GM12878 (cell line): Measurements from ENCODE around the gene PPP1R9B. TPM values are rescaled to one million over a fixed set of nuclear protein-coding genes. Genes with fewer than 3 reads are reported as not detected.

Source experiments
- ATAC-seq: fragments of 200-7000 bp; cut with Tn5 transposase; 3 replicates; pipeline ENCODE4 v1.9.1; 2020; ENCODE audit warnings: mild to moderate bottlenecking, moderate library complexity
- BruUV-seq: library from RNA; stranded (reverse); fragments of 400-500 nt; replicated peaks from 2 replicates; lab custom pipeline; 2021; lab: Mats Ljungman, UMichigan
- CTCF ChIA-PET: fragments of 300-600 bp; sonication (Branson Sonifier 250); formaldehyde crosslinking; extraction: SDS; loops from one replicate; lab custom pipeline; 2021; ENCODE audit warnings: inconsistent platforms; lab: Yijun Ruan, JAX
- POLR2A ChIA-PET: fragments of 350-600 bp; formaldehyde crosslinking; extraction: SDS; loops from one replicate; lab custom pipeline; 2021; ENCODE audit warnings: inconsistent platforms; lab: Charles Lee
- RAD21 ChIA-PET: fragments of 300-600 bp; sonication (Branson Sonifier 250); formaldehyde crosslinking; loops from one replicate; lab custom pipeline; 2023; ENCODE audit warnings: antibody characterized with exemption; ENCODE audit not compliant: unreplicated experiment; lab: Charles Lee
- SMC1A ChIA-PET: fragments of 300-600 bp; sonication (Branson Sonifier 250); formaldehyde crosslinking; loops from one replicate; lab custom pipeline; 2023; ENCODE audit not compliant: unreplicated experiment, uncharacterized antibody; lab: Charles Lee
- DNase-seq: peaks from one replicate; pipeline ENCODE4 v3.0.0-alpha.2; 2011; ENCODE audit warnings: low read depth, low spot score
- FAIRE-seq: peaks from 3 replicates; lab custom pipeline; 2011; peaks lifted over from hg19 to GRCh38; lab: Jason Lieb, UNC
- H2AFZ ChIP-seq: 2 replicates; pipeline ENCODE4 v1.6.0; 2011; ENCODE audit warnings: low read depth, low read length, control low read depth; ENCODE audit not compliant: control insufficient read depth
- H3K27ac ChIP-seq: 2 replicates; pipeline ENCODE4 v1.5.1; 2011; ENCODE audit warnings: control low read depth; ENCODE audit not compliant: control insufficient read depth, insufficient read depth
- H3K27me3 ChIP-seq, 2 experiments: replicated peaks in 1 of 2; 2 replicates each; pipeline versions ENCODE4 v1.6.0 to v1.6.1; 2011; ENCODE audit warnings: low read length in 1 of 2; ENCODE audit not compliant: control insufficient read depth in 2 of 2, insufficient read depth in 2 of 2
- H3K36me3 ChIP-seq, 2 experiments: 2 replicates each; pipeline ENCODE4 v1.5.1; 2011; ENCODE audit warnings: low read length in 1 of 2; ENCODE audit not compliant: control insufficient read depth in 2 of 2, insufficient read depth in 2 of 2
- H3K4me1 ChIP-seq: 2 replicates; pipeline ENCODE4 v1.6.1; 2011; ENCODE audit warnings: mild to moderate bottlenecking, low read length, moderate library complexity, mixed read lengths; ENCODE audit not compliant: control insufficient read depth, insufficient read depth
- H3K4me2 ChIP-seq: 2 replicates; pipeline ENCODE4 v1.6.0; 2011; ENCODE audit warnings: control low read depth; ENCODE audit not compliant: control insufficient read depth, insufficient read depth
- H3K4me3 ChIP-seq: fragments of 200-600 bp; sonication (generic); 2 replicates; pipeline ENCODE4 v1.5.1; 2016
- H3K79me2 ChIP-seq: 2 replicates; pipeline ENCODE4 v1.6.0; 2011; ENCODE audit warnings: low read length; ENCODE audit not compliant: control insufficient read depth, insufficient read depth
- H3K9ac ChIP-seq: 2 replicates; pipeline ENCODE4 v1.8.0; 2011; ENCODE audit warnings: low read length, control low read depth, mixed read lengths; ENCODE audit not compliant: control insufficient read depth, insufficient read depth
- H3K9me3 ChIP-seq: replicated peaks from 3 replicates; pipeline ENCODE4 v1.5.1; 2011; ENCODE audit warnings: mild to moderate bottlenecking, low read length; ENCODE audit not compliant: control insufficient read depth, insufficient read depth
- H4K20me1 ChIP-seq: 2 replicates; pipeline ENCODE4 v1.6.0; 2011; ENCODE audit not compliant: control insufficient read depth, insufficient read depth
- BHLHE40 ChIP-seq, 2 experiments: fragments of 450-650 bp in 1 of 2; IDR thresholded peaks; 2 replicates each; pipeline ENCODE4 v1.6.1; 2011 to 2017; ENCODE audit warnings: low read depth in 2 of 2, borderline replicate concordance in 1 of 2, improper control_type of control experiment in 1 of 2, low read length in 1 of 2, mild to moderate bottlenecking in 1 of 2
- GATAD2B ChIP-seq: fragments of 450-650 bp; conservative IDR thresholded peaks from 2 replicates; pipeline ENCODE4 v1.6.1; 2017; ENCODE audit warnings: low read depth, mild to moderate bottlenecking, moderate library complexity
- HDGF ChIP-seq: fragments of 450-650 bp; IDR thresholded peaks from 2 replicates; pipeline ENCODE4 v1.6.1; 2016; ENCODE audit warnings: antibody characterized with exemption
- JUNB ChIP-seq: IDR thresholded peaks from 2 replicates; pipeline ENCODE4 v1.6.1; 2016; ENCODE audit warnings: antibody characterized with exemption, mild to moderate bottlenecking
- KAT2A ChIP-seq: conservative IDR thresholded peaks from 2 replicates; pipeline ENCODE4 v1.6.1; 2011; ENCODE audit warnings: low read depth, low read length; ENCODE audit not compliant: control insufficient read depth
- KDM1A ChIP-seq: fragments of 200-600 bp; sonication (generic); IDR thresholded peaks from 2 replicates; pipeline ENCODE4 v1.6.1; 2016; ENCODE audit warnings: borderline replicate concordance
- RAD21 ChIP-seq: IDR thresholded peaks from 2 replicates; pipeline ENCODE4 v1.6.1; 2011; ENCODE audit warnings: mild to moderate bottlenecking, low read depth, low read length, moderate library complexity; ENCODE audit not compliant: insufficient read depth
- RB1 ChIP-seq: fragments of 450-650 bp; formaldehyde crosslinking; IDR thresholded peaks from 2 replicates; pipeline ENCODE4 v1.6.1; 2017; ENCODE audit warnings: mild to moderate bottlenecking, borderline replicate concordance
- SMAD1 ChIP-seq: fragments of 450-650 bp; IDR thresholded peaks from 2 replicates; pipeline ENCODE4 v1.6.1; 2018; ENCODE audit warnings: mild to moderate bottlenecking, low read depth; ENCODE audit not compliant: partially characterized antibody
- STAT1 ChIP-seq: fragments of 450-650 bp; conservative IDR thresholded peaks from 2 replicates; pipeline ENCODE4 v1.6.1; 2014; ENCODE audit warnings: antibody characterized with exemption, mild to moderate bottlenecking
- YY1 ChIP-seq: IDR thresholded peaks from 2 replicates; pipeline ENCODE4 v1.6.1; 2011; ENCODE audit warnings: low read depth, mild to moderate bottlenecking, low read length
- WGBS: methylation state at CpG from one replicate; pipeline ENCODE4 v1.1.6; 2016; ENCODE audit warnings: low lambda C conversion rate; ENCODE audit not compliant: insufficient replicate concordance, insufficient coverage; ENCODE audit errors: missing lambda C conversion rate; 5-methylcytosine and 5-hydroxymethylcytosine counted together
- in situ Hi-C: fragments of 300-500 bp; cut with MboI; formaldehyde crosslinking; loops from 9 replicates; pipeline ENCODE4 v1.14.3; 2018; ENCODE audit warnings: mixed read lengths
- intact Hi-C: fragments of 100-400 bp; cut with micrococcal nuclease; formaldehyde crosslinking; loops from one replicate; pipeline ENCODE4 v1.14.2; 2022; ENCODE audit not compliant: unreplicated experiment
- polyA plus RNA-seq, 11 experiments: library from polyadenylated mRNA; depleted of rRNA in 4 of 11; unstranded in 6 of 11; stranded (reverse) in 5 of 11; fragments of >200 nt; fragmentation: Nextera tagmentation in 4 of 11; fragmentation: Illumina TruSeq in 1 of 11; extraction: Ambion mirVana in 4 of 11; extraction: Trizol in 1 of 11; gene quantifications; 1 replicate in 1 of 11; 2 replicates in 10 of 11; pipeline versions ENCODE4 v1.2.1 to v1.2.3, GENCODE V29; 2011 to 2016; ENCODE audit warnings: inconsistent platforms in 2 of 11, missing spikeins in 2 of 11, low read depth in 1 of 11
- total RNA-seq, 4 experiments: library from RNA; depleted of rRNA in 3 of 4; stranded (reverse); fragments of >200 nt in 3 of 4; fragmentation: Illumina TruSeq in 1 of 4; extraction: Trizol in 1 of 4; gene quantifications; 2 replicates each; pipeline versions ENCODE4 v1.2.1 to v1.2.3, GENCODE V29; 2013 to 2021
- TF ChIP-seq, protein P1 (sequence below): fragments of 150-350 bp; IDR thresholded peaks from 2 replicates; pipeline ENCODE4 v1.6.1; 2014; ENCODE audit warnings: mild to moderate bottlenecking, low read depth, low read length
- TF ChIP-seq, protein P2 (sequence below): IDR thresholded peaks from 2 replicates; pipeline ENCODE4 v1.6.1; 2012; ENCODE audit warnings: low read depth, low read length, improper control_type of control experiment
- TF ChIP-seq, protein P3 (sequence below), 3 experiments: IDR thresholded peaks in 2 of 3; conservative IDR thresholded peaks in 1 of 3; 2 replicates each; pipeline ENCODE4 v1.5.1; 2011; ENCODE audit warnings: low read depth in 3 of 3, low read length in 3 of 3, mild to moderate bottlenecking in 3 of 3, control low read depth in 2 of 3, moderate library complexity in 2 of 3, inconsistent platforms in 1 of 3, mixed read lengths in 1 of 3; ENCODE audit not compliant: control insufficient read depth in 2 of 3, insufficient read depth in 1 of 3; ENCODE audit errors: extremely low read depth in 1 of 3
- TF ChIP-seq, protein P4 (sequence below): IDR thresholded peaks from 2 replicates; pipeline ENCODE4 v1.6.1; 2011; ENCODE audit warnings: borderline replicate concordance, low read depth, mild to moderate bottlenecking, moderate library complexity, mixed read lengths, low read length; ENCODE audit not compliant: insufficient read depth; ENCODE audit errors: extremely low read length
- TF ChIP-seq, protein P5 (sequence below): IDR thresholded peaks from 2 replicates; pipeline ENCODE4 v1.6.1; 2012; ENCODE audit warnings: low read depth, low read length, improper control_type of control experiment

The PPP1R9B gene
- total and polyA plus RNA-seq, 10 of the 15 experiments (the other 5 are each of a cell fraction or from before 2014, with no cell fraction given) = 0.20 to 107 (median 37.5) TPM

DNA sequence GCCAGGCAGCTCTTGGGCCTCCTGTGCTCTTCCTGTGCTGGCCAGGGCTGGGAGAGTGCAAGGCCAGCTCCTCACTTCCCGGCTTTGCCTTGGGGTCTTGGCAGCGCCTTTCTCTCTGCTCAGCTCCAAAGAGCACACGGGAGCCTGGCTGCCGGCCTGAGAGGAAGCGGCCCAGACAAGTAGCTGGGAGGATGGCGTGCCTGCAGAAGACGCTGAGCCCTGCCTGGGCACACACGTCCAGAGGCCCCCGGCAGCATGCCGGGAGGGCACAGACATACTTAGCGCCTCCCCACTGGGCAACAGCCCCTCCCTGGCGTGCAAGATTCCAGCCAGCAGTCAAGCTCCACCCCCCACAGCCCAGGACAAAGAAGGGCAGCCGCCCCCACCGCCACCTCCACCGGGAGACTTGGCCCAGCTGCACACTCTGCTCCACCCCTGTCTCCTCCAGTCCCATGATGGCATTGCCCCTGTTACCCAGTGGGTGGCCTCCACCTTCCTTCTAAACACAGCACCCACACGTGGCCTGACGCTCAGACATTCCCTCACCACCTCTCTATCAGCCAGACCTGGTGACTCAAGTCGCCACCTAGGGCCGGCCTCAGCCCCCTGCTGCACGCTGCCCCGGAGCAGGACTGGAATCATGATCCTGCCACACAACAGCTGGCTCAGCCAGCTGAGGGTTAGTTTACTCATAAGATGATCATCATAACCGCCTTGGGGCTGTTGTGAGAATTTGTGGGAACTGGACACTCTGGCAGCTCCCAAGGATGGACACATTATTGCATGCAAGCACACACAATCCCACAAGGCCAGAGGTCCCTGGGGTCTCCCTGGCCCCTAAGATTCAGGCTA, 27.7 kb upstream of the PPP1R9B start:
- no TSS peak for BruUV-seq
- H3K9ac ChIP-seq = no peak overlapping the region
- 18% methylated on average over 22 of the region's 22 CpGs for WGBS
- ChIA-PET CTCF (interaction anchor here (0.7 to 17.0 kb wide), 19 partner anchors 9 to 220 kb away, joined by 3 to 514 read pairs (median 4); partner anchors contain the start of gene TMEM92), POLR2A (no interaction called here), SMC1A (interaction anchor here (0.6 to 2.6 kb wide), 11 partner anchors 8 to 180 kb away, joined by 3 to 17 read pairs (median 3); no protein-coding TSS in a partner anchor), RAD21 (interaction anchor here (0.7 to 2.4 kb wide), 8 partner anchors 9 to 114 kb away, joined by 3 to 16 read pairs (median 4); no protein-coding TSS in a partner anchor)
- DNase-seq (no peak), FAIRE-seq (no peak), ATAC-seq (peak; percentile 96)
- H3K4me2 ChIP-seq = no peak overlapping the region
- H3K27me3 ChIP-seq = no peaks in the 10 kb centered on the region
- H2AFZ ChIP-seq = peak overlapping the region; percentile 39
- peaks cover 4% of the 10 kb centered on the region for H3K4me1 ChIP-seq
- intact Hi-C loops = no loop called here
- no peaks in the 10 kb centered on the region for H3K9me3 ChIP-seq
- no peak overlapping the region for H3K4me3 ChIP-seq
- no peak overlapping the region for H3K27ac ChIP-seq
- in situ Hi-C loops = no loop called here
- no peaks in the 10 kb centered on the region; a peak in 1 of 4 replicates for H3K36me3 ChIP-seq
- H3K79me2 ChIP-seq = no peaks in the 10 kb centered on the region
- no peaks in the 10 kb centered on the region for H4K20me1 ChIP-seq
- TF ChIP-seq, protein P1, sequence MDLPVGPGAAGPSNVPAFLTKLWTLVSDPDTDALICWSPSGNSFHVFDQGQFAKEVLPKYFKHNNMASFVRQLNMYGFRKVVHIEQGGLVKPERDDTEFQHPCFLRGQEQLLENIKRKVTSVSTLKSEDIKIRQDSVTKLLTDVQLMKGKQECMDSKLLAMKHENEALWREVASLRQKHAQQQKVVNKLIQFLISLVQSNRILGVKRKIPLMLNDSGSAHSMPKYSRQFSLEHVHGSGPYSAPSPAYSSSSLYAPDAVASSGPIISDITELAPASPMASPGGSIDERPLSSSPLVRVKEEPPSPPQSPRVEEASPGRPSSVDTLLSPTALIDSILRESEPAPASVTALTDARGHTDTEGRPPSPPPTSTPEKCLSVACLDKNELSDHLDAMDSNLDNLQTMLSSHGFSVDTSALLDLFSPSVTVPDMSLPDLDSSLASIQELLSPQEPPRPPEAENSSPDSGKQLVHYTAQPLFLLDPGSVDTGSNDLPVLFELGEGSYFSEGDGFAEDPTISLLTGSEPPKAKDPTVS = no peak
- TF ChIP-seq, protein P2, sequence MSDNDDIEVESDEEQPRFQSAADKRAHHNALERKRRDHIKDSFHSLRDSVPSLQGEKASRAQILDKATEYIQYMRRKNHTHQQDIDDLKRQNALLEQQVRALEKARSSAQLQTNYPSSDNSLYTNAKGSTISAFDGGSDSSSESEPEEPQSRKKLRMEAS = 0 out of 2 replicates have a peak, but pooled peaks have one; percentile 30
- TF ChIP-seq, protein P3, sequence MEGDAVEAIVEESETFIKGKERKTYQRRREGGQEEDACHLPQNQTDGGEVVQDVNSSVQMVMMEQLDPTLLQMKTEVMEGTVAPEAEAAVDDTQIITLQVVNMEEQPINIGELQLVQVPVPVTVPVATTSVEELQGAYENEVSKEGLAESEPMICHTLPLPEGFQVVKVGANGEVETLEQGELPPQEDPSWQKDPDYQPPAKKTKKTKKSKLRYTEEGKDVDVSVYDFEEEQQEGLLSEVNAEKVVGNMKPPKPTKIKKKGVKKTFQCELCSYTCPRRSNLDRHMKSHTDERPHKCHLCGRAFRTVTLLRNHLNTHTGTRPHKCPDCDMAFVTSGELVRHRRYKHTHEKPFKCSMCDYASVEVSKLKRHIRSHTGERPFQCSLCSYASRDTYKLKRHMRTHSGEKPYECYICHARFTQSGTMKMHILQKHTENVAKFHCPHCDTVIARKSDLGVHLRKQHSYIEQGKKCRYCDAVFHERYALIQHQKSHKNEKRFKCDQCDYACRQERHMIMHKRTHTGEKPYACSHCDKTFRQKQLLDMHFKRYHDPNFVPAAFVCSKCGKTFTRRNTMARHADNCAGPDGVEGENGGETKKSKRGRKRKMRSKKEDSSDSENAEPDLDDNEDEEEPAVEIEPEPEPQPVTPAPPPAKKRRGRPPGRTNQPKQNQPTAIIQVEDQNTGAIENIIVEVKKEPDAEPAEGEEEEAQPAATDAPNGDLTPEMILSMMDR (IDR thresholded peaks at IDR 0.05 in 2 of 3, conservative IDR thresholded peaks at IDR 0.05 in 1 of 3; ENCODE audit: control insufficient read depth in 2 of 3, extremely low read depth in 1 of 3, insufficient read depth in 1 of 3, low read depth in 3 of 3, low read length in 3 of 3) = peak; percentile 61 to 69 (median 65)
- TF ChIP-seq RB1 = no peak
- TF ChIP-seq STAT1 = no peak
- TF ChIP-seq, protein P4, sequence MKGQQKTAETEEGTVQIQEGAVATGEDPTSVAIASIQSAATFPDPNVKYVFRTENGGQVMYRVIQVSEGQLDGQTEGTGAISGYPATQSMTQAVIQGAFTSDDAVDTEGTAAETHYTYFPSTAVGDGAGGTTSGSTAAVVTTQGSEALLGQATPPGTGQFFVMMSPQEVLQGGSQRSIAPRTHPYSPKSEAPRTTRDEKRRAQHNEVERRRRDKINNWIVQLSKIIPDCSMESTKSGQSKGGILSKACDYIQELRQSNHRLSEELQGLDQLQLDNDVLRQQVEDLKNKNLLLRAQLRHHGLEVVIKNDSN = peak; percentile 21
- 0 out of 2 replicates have a peak, but pooled peaks have one; percentile 21 for TF ChIP-seq YY1
- TF ChIP-seq GATAD2B = peak; percentile 39; the same call in 1 of the 2 replicates
- TF ChIP-seq KAT2A = no peak
- peak in 1 of 2 experiments; percentile 33; a peak in 2 of 4 replicates for TF ChIP-seq BHLHE40 (IDR thresholded peaks at IDR 0.05; ENCODE audit: borderline replicate concordance in 1 of 2, low read depth in 2 of 2, low read length in 1 of 2)
- TF ChIP-seq KDM1A = no peak
- no peak for TF ChIP-seq JUNB
- TF ChIP-seq HDGF = peak; percentile 61; the same call in 1 of the 2 replicates
- TF ChIP-seq, protein P5, sequence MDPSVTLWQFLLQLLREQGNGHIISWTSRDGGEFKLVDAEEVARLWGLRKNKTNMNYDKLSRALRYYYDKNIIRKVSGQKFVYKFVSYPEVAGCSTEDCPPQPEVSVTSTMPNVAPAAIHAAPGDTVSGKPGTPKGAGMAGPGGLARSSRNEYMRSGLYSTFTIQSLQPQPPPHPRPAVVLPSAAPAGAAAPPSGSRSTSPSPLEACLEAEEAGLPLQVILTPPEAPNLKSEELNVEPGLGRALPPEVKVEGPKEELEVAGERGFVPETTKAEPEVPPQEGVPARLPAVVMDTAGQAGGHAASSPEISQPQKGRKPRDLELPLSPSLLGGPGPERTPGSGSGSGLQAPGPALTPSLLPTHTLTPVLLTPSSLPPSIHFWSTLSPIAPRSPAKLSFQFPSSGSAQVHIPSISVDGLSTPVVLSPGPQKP = no peak
- TF ChIP-seq SMAD1 = no peak
- TF ChIP-seq RAD21 = 0 out of 2 replicates have a peak, but pooled peaks have one; percentile 38
